ENCODE measurements around the gene MAPT. TPM values are rescaled to one million over a fixed set of nuclear protein-coding genes. Genes with fewer than 3 reads are reported as not detected.

Gene MAPT
- total and polyA plus RNA-seq, 2 of the 13 experiments (the other 11 are each of a cell fraction or from before 2014, with no cell fraction given), result 2.1 to 2.8 TPM

DNA sequence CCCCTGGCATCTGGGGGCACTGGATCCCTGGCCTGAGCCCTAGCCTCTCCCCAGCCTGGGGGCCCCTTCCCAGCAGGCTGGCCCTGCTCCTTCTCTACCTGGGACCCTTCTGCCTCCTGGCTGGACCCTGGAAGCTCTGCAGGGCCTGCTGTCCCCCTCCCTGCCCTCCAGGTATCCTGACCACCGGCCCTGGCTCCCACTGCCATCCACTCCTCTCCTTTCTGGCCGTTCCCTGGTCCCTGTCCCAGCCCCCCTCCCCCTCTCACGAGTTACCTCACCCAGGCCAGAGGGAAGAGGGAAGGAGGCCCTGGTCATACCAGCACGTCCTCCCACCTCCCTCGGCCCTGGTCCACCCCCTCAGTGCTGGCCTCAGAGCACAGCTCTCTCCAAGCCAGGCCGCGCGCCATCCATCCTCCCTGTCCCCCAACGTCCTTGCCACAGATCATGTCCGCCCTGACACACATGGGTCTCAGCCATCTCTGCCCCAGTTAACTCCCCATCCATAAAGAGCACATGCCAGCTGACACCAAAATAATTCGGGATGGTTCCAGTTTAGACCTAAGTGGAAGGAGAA is 118.2 kb downstream of the MAPT start (continued):
- TF ChIP-seq ZNF563 (CRISPR knock-in tag; IDR thresholded peaks at IDR 0.05) (0 out of 2 replicates have a peak, but pooled peaks have one; percentile 10), MNT (IDR thresholded peaks at IDR 0.05) (0 out of 2 replicates have a peak, but pooled peaks have one; percentile 7), SKI (IDR thresholded peaks at IDR 0.05; ENCODE audit: partially characterized antibody) (no peak), MBD4 (IDR thresholded peaks at IDR 0.05; ENCODE audit: borderline replicate concordance, low read length) (no peak), ZFYVE20 (CRISPR knock-in tag; IDR thresholded peaks at IDR 0.05; ENCODE audit: borderline replicate concordance, low read depth) (0 out of 2 replicates have a peak, but pooled peaks have one; percentile 7), PAX8 (CRISPR knock-in tag; IDR thresholded peaks at IDR 0.05; ENCODE audit: borderline replicate concordance) (0 out of 2 replicates have a peak, but pooled peaks have one; percentile 52), ZNF619 (CRISPR knock-in tag; IDR thresholded peaks at IDR 0.05) (0 out of 2 replicates have a peak, but pooled peaks have one; percentile 19), ZNF235 (CRISPR knock-in tag; IDR thresholded peaks at IDR 0.05; ENCODE audit: borderline replicate concordance) (0 out of 2 replicates have a peak, but pooled peaks have one; percentile 77), ZNF230 (CRISPR knock-in tag; IDR thresholded peaks at IDR 0.05) (no peak), NRL (CRISPR knock-in tag; IDR thresholded peaks at IDR 0.05; ENCODE audit: borderline replicate concordance) (0 out of 2 replicates have a peak, but pooled peaks have one; percentile 0), GMEB2 (CRISPR knock-in tag; IDR thresholded peaks at IDR 0.05; ENCODE audit: low read depth) (no peak), MTA1 (CRISPR knock-in tag; IDR thresholded peaks at IDR 0.05; ENCODE audit: borderline replicate concordance) (0 out of 2 replicates have a peak, but pooled peaks have one; percentile 35), ZNF776 (CRISPR knock-in tag; IDR thresholded peaks at IDR 0.05) (0 out of 2 replicates have a peak, but pooled peaks have one; percentile 17), SRY (CRISPR knock-in tag; IDR thresholded peaks at IDR 0.05) (no peak), ZNF296 (CRISPR knock-in tag; conservative IDR thresholded peaks at IDR 0.05) (no peak), ZNF281 (CRISPR knock-in tag; IDR thresholded peaks at IDR 0.05; ENCODE audit: borderline replicate concordance) (peak; percentile 14; the same call in 1 of the 2 replicates), KLF16 (CRISPR knock-in tag; IDR thresholded peaks at IDR 0.05) (0 out of 4 replicates have a peak, but pooled peaks of 1 of the 2 experiments have one; percentile 11), ATF6 (CRISPR knock-in tag; conservative IDR thresholded peaks at IDR 0.05) (no peak)
- TF ChIP-seq, protein P1, sequence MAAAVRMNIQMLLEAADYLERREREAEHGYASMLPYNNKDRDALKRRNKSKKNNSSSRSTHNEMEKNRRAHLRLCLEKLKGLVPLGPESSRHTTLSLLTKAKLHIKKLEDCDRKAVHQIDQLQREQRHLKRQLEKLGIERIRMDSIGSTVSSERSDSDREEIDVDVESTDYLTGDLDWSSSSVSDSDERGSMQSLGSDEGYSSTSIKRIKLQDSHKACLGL (CRISPR knock-in tag; IDR thresholded peaks at IDR 0.05), result peak; percentile 21; the same call in 1 of the 2 replicates

Measured in HepG2 (cell line).